ENCODE measurements around the gene GNAT3.

DNA sequence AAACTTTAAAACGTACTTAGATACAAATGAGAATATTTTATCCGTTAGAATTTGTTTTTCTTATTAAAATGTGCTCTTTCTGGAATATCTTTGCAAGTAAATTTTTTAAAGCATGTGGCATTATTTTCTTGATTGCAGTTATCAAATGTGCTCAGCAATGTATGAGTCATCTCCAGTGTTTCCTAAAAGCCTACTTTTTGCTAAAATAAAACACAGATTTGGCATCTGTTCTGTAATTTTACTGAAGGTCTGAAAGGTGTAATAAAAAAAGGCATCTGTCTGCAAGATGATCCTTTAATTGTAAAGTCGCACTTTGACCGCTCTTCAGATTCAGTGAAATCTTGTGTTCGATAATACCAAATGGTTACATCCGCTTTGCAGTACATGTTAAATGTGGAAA is 3.4 kb downstream of the GNAT3 start:
- TF ChIP-seq POLR2AphosphoS5 (IDR thresholded peaks at IDR 0.05; ENCODE audit: low read depth, low read length) (no peak), SPI1 (IDR thresholded peaks at IDR 0.05; ENCODE audit: low read depth, low read length) (no peak), POLR2A (IDR thresholded peaks at IDR 0.05; ENCODE audit: low read depth, low read length) (no peak), TAF1 (IDR thresholded peaks at IDR 0.05; ENCODE audit: low read depth, low read length) (no peak)
